ENCODE data around the gene ZP1. TPM values are rescaled to one million over a fixed set of nuclear protein-coding genes. Genes with fewer than 3 reads are reported as not detected.

Gene ZP1
- total and polyA plus RNA-seq, 2 of the 4 experiments (the other 2 are of a cell fraction) = 0.18 to 1.6 TPM

- no peak for ATAC-seq (ENCODE audit: low read depth)
- intact Hi-C loops (cut with micrococcal nuclease) = no loop called here
Measured at GRCh38 chr11:60821827-60822599, 45.3 kb upstream of the ZP1 start.

More at GRCh38 chr11:60821827-60822599, 45.3 kb upstream of the ZP1 start:
- no peak overlapping the region for H2BK20ac ChIP-seq (ENCODE audit: low read depth, low read length)
- H2BK5ac ChIP-seq (ENCODE audit: low read depth, low read length, poor library complexity, severe bottlenecking) = no peak overlapping the region
- no peak overlapping the region for H3K18ac ChIP-seq (ENCODE audit: low read depth, low read length)
- WGBS, 2 experiments (ENCODE audit: extremely low coverage in 2 of 2, insufficient read length in 1 of 2) = no CpG with 5 or more reads among the region's 15 CpGs
- no peak overlapping the region for H3K4me3 ChIP-seq (ENCODE audit: insufficient read depth, low read depth, low read length)
- ChIA-PET CTCF (interaction anchor here (1.0 to 1.7 kb wide), 3 partner anchors 9 to 65 kb away, joined by 3 to 7 read pairs (median 4); no protein-coding TSS in a partner anchor), POLR2A (ENCODE audit: unreplicated experiment) (no interaction called here)
- dilution Hi-C loops (cut with HindIII; ENCODE audit: low sequenced_read_pairs, unreplicated experiment) (no loop called here), in situ Hi-C loops (cut with MboI; ENCODE audit: low sequenced_read_pairs) (no loop called here)
- H2AK9ac ChIP-seq (replicated peaks; ENCODE audit: low read depth, low read length, poor library complexity) = no peak overlapping the region
- TF ChIP-seq, protein P1, sequence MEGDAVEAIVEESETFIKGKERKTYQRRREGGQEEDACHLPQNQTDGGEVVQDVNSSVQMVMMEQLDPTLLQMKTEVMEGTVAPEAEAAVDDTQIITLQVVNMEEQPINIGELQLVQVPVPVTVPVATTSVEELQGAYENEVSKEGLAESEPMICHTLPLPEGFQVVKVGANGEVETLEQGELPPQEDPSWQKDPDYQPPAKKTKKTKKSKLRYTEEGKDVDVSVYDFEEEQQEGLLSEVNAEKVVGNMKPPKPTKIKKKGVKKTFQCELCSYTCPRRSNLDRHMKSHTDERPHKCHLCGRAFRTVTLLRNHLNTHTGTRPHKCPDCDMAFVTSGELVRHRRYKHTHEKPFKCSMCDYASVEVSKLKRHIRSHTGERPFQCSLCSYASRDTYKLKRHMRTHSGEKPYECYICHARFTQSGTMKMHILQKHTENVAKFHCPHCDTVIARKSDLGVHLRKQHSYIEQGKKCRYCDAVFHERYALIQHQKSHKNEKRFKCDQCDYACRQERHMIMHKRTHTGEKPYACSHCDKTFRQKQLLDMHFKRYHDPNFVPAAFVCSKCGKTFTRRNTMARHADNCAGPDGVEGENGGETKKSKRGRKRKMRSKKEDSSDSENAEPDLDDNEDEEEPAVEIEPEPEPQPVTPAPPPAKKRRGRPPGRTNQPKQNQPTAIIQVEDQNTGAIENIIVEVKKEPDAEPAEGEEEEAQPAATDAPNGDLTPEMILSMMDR (conservative IDR thresholded peaks at IDR 0.05; ENCODE audit: low read depth, low read length) = no peak
- TF ChIP-seq RAD21 (IDR thresholded peaks at IDR 0.05; ENCODE audit: low read length) (no peak), BHLHE40 (IDR thresholded peaks at IDR 0.05; ENCODE audit: low read depth, low read length) (no peak), SMC3 (IDR thresholded peaks at IDR 0.05; ENCODE audit: low read depth, low read length) (no peak), CHD1 (IDR thresholded peaks at IDR 0.05; ENCODE audit: low read depth, low read length) (no peak), RCOR1 (IDR thresholded peaks at IDR 0.05; ENCODE audit: insufficient replicate concordance, low read length) (no peak), MXI1 (IDR thresholded peaks at IDR 0.05; ENCODE audit: borderline replicate concordance, low read depth, low read length) (no peak)
- TF ChIP-seq, protein P2, sequence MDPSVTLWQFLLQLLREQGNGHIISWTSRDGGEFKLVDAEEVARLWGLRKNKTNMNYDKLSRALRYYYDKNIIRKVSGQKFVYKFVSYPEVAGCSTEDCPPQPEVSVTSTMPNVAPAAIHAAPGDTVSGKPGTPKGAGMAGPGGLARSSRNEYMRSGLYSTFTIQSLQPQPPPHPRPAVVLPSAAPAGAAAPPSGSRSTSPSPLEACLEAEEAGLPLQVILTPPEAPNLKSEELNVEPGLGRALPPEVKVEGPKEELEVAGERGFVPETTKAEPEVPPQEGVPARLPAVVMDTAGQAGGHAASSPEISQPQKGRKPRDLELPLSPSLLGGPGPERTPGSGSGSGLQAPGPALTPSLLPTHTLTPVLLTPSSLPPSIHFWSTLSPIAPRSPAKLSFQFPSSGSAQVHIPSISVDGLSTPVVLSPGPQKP (IDR thresholded peaks at IDR 0.05; ENCODE audit: borderline replicate concordance, low read depth, low read length) = no peak
- H2AK5ac ChIP-seq (ENCODE audit: low read depth, low read length) = no peak overlapping the region
- H4K91ac ChIP-seq (ENCODE audit: insufficient read depth, low read depth, low read length) = no peak overlapping the region
- no peak overlapping the region for H2BK15ac ChIP-seq (ENCODE audit: low read depth, low read length)
- no peak overlapping the region for H3K4me2 ChIP-seq (ENCODE audit: low read depth, low read length)
- no peak overlapping the region for H3K56ac ChIP-seq (ENCODE audit: extremely low read depth, insufficient read depth, low read length)
- H3K27ac ChIP-seq (ENCODE audit: insufficient read depth, low read length) = no peak overlapping the region
- no peaks in the 10 kb centered on the region for H3K9me1 ChIP-seq (ENCODE audit: insufficient read depth, low read length)
- H3K14ac ChIP-seq (replicated peaks; ENCODE audit: low read depth, low read length) = no peak overlapping the region
- no peak overlapping the region for H2AFZ ChIP-seq (replicated peaks; ENCODE audit: low read length, poor library complexity)
- peaks cover 41% of the 10 kb centered on the region for H3K27me3 ChIP-seq (ENCODE audit: control insufficient read depth, insufficient read depth, low read length)
- no peaks in the 10 kb centered on the region for H3K4me1 ChIP-seq (ENCODE audit: control insufficient read depth, insufficient read depth, low read length)
- no peaks in the 10 kb centered on the region for H4K20me1 ChIP-seq (ENCODE audit: insufficient read depth, low read length)
- H3K9ac ChIP-seq (ENCODE audit: low read depth, low read length) = no peak overlapping the region
- no peak overlapping the region for H4K5ac ChIP-seq (ENCODE audit: low read depth, low read length)
- no peak overlapping the region for H4K8ac ChIP-seq (ENCODE audit: low read depth in 2 of 2, low read length in 2 of 2)
- no peaks in the 10 kb centered on the region for H3K36me3 ChIP-seq (ENCODE audit: control insufficient read depth, insufficient read depth, low read length)
- no TSS peak for BruUV-seq (replicated peaks)
- peaks cover 2% of the 10 kb centered on the region for H3K9me3 ChIP-seq (ENCODE audit: control insufficient read depth, insufficient read depth, low read length)
- DNase-seq = no peak
- no peaks in the 10 kb centered on the region for H3K79me1 ChIP-seq (ENCODE audit: low read depth in 1 of 2, low read length in 2 of 2)
- no peak overlapping the region for H3K4ac ChIP-seq (ENCODE audit: low read depth, low read length)
- no peak overlapping the region for H3K23ac ChIP-seq (ENCODE audit: low read depth, low read length)
- no peak overlapping the region for H2BK120ac ChIP-seq (ENCODE audit: low read depth, low read length)
